ENCODE results near the gene ADGRB2.

DNA sequence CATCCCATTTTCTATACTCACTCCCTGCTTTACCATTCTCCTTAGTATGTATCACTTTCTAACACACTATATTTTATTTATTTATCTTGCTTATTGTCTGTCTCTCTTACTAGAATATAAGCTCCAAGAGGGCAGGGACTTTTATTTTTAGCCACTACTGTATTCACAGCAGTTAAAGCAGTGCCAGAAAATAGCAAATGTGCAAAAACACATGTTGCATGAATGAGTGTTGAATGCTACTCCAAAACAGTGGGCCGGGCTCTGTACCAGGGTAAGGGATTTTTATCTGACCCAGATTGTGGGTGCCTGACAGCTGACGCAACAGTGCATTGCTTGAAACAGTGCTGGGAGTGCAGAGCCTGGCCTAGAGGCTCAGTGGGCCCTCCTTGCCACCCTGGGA lies 85.0 kb downstream of the ADGRB2 start:
- TF ChIP-seq, protein P1, sequence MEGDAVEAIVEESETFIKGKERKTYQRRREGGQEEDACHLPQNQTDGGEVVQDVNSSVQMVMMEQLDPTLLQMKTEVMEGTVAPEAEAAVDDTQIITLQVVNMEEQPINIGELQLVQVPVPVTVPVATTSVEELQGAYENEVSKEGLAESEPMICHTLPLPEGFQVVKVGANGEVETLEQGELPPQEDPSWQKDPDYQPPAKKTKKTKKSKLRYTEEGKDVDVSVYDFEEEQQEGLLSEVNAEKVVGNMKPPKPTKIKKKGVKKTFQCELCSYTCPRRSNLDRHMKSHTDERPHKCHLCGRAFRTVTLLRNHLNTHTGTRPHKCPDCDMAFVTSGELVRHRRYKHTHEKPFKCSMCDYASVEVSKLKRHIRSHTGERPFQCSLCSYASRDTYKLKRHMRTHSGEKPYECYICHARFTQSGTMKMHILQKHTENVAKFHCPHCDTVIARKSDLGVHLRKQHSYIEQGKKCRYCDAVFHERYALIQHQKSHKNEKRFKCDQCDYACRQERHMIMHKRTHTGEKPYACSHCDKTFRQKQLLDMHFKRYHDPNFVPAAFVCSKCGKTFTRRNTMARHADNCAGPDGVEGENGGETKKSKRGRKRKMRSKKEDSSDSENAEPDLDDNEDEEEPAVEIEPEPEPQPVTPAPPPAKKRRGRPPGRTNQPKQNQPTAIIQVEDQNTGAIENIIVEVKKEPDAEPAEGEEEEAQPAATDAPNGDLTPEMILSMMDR (tag by site-specific recombination; IDR thresholded peaks at IDR 0.05): no peak
- TF ChIP-seq, protein P2, sequence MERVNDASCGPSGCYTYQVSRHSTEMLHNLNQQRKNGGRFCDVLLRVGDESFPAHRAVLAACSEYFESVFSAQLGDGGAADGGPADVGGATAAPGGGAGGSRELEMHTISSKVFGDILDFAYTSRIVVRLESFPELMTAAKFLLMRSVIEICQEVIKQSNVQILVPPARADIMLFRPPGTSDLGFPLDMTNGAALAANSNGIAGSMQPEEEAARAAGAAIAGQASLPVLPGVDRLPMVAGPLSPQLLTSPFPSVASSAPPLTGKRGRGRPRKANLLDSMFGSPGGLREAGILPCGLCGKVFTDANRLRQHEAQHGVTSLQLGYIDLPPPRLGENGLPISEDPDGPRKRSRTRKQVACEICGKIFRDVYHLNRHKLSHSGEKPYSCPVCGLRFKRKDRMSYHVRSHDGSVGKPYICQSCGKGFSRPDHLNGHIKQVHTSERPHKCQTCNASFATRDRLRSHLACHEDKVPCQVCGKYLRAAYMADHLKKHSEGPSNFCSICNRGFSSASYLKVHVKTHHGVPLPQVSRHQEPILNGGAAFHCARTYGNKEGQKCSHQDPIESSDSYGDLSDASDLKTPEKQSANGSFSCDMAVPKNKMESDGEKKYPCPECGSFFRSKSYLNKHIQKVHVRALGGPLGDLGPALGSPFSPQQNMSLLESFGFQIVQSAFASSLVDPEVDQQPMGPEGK (tag by site-specific recombination; IDR thresholded peaks at IDR 0.05): no peak
- TF ChIP-seq GLIS1 (tag by site-specific recombination; IDR thresholded peaks at IDR 0.05): no peak
- TF ChIP-seq ZNF132 (tag by site-specific recombination; IDR thresholded peaks at IDR 0.05; ENCODE audit: borderline replicate concordance): no peak
- no peak for TF ChIP-seq ZNF121 (tag by site-specific recombination; IDR thresholded peaks at IDR 0.05)
- no peak for TF ChIP-seq ZNF777 (tag by site-specific recombination; IDR thresholded peaks at IDR 0.05; ENCODE audit: borderline replicate concordance)
